NAMALWA (cell line): ENCODE measurements around the gene SYF2.
A peak's percentile ranks its signal among the peaks of the same experiment; 100 is the strongest.
"Not testable (repeated sequence)": the region's sequence is repeated elsewhere in the genome, so short reads cannot be mapped to it uniquely, and the experiment has no call there.

Source experiments
- DNase-seq: peaks from one replicate; pipeline ENCODE4 v3.0.0-alpha.2; 2015; ENCODE audit warnings: low spot score

Gene SYF2

GRCh38 chr1:25206201-25206600 is 26.1 kb downstream of the SYF2 start:
- DNase-seq, result no peak

- DNase-seq, result no peak
Measured at GRCh38 chr1:25205786-25206185, 26.5 kb downstream of the SYF2 start.

- DNase-seq, result peak; percentile 60
Measured at GRCh38 chr1:25204797-25205480, 27.4 kb downstream of the SYF2 start.

- DNase-seq, result no peak
Measured at GRCh38 chr1:25201006-25201405, 31.3 kb downstream of the SYF2 start.

GRCh38 chr1:25199819-25200620 is 32.3 kb downstream of the SYF2 start:
- DNase-seq, result no peak

- no peak for DNase-seq
Measured at GRCh38 chr1:25198663-25199252, 33.5 kb downstream of the SYF2 start.

GRCh38 chr1:25197982-25198662 is 34.2 kb downstream of the SYF2 start:
- no peak for DNase-seq

- DNase-seq, result no peak
Measured at GRCh38 chr1:25197235-25197975, 34.9 kb downstream of the SYF2 start.

GRCh38 chr1:25196830-25197229 is 35.5 kb downstream of the SYF2 start:
- DNase-seq, result no peak

GRCh38 chr1:25195835-25196234 is 36.5 kb downstream of the SYF2 start:
- DNase-seq, result no peak

GRCh38 chr1:25194572-25195020 is 37.7 kb downstream of the SYF2 start:
- DNase-seq, result no peak

GRCh38 chr1:25194054-25194453 is 38.2 kb downstream of the SYF2 start:
- DNase-seq, result no peak

GRCh38 chr1:25193229-25193628 is 39.1 kb downstream of the SYF2 start:
- no peak for DNase-seq

- DNase-seq, result no peak
Measured at GRCh38 chr1:25192154-25192553, 40.1 kb downstream of the SYF2 start.

- DNase-seq, result no peak
Measured at GRCh38 chr1:25190260-25190659, 42.0 kb downstream of the SYF2 start.

- DNase-seq, result not testable (repeated sequence)
Measured at GRCh38 chr1:25187904-25188303, 44.4 kb downstream of the SYF2 start.

GRCh38 chr1:25187077-25187476 is 45.2 kb downstream of the SYF2 start:
- no peak for DNase-seq

- no peak for DNase-seq
Measured at GRCh38 chr1:25186161-25187007, 45.9 kb downstream of the SYF2 start.

- DNase-seq, result no peak
Measured at GRCh38 chr1:25185409-25186160, 46.7 kb downstream of the SYF2 start.
